A549 (cell line): ENCODE data around the gene AKAP11. TPM values are rescaled to one million over a fixed set of nuclear protein-coding genes. Genes with fewer than 3 reads are reported as not detected.

Experiments
- ATAC-seq, 2 experiments: fragments of 200-7000 bp in 1 of 2; fragments of >200 bp in 1 of 2; cut with Nextera tagmentation in 1 of 2; cut with Tn5 transposase in 1 of 2; 3 replicates each; pipeline versions ENCODE4 v1.8.0 to v1.9.1; 2018 to 2020; ENCODE audit warnings: mild to moderate bottlenecking in 1 of 2, moderate library complexity in 1 of 2
- CTCF ChIA-PET: fragments of 300-600 bp; sonication (Branson Sonifier 250); formaldehyde crosslinking; extraction: SDS; loops from one replicate; lab custom pipeline; 2021; ENCODE audit warnings: antibody characterized with exemption, inconsistent platforms; lab: Yijun Ruan, JAX
- POLR2A ChIA-PET: fragments of 350-600 bp; formaldehyde crosslinking; extraction: SDS; loops from one replicate; lab custom pipeline; 2021; ENCODE audit warnings: antibody characterized with exemption, inconsistent platforms; lab: Yijun Ruan, JAX
- DNase-seq, 2 experiments: peaks; one replicate each; pipeline versions ENCODE4 v3.0.0 to v3.0.0-alpha.2; 2011 to 2016; ENCODE audit warnings: low read depth in 1 of 2, low spot score in 1 of 2
- FAIRE-seq: peaks from 2 replicates; lab custom pipeline; 2011; peaks lifted over from hg19 to GRCh38; lab: Jason Lieb, UNC
- H3K27ac ChIP-seq, 2 experiments: fragments of >200 bp; sonication (Bioruptor Twin); formaldehyde crosslinking; 3 replicates each; pipeline ENCODE4 v1.5.1; 2016 to 2017
- H3K4me1 ChIP-seq: fragments of >200 bp; sonication (Bioruptor Twin); formaldehyde crosslinking; 3 replicates; pipeline ENCODE4 v1.6.1; 2016
- H3K4me2 ChIP-seq: fragments of >200 bp; sonication (Bioruptor Twin); formaldehyde crosslinking; 3 replicates; pipeline ENCODE4 v1.6.1; 2016
- H3K4me3 ChIP-seq: fragments of >200 bp; sonication (Bioruptor Twin); formaldehyde crosslinking; 3 replicates; pipeline ENCODE4 v1.5.1; 2016
- H3K9me3 ChIP-seq: fragments of >200 bp; sonication (Bioruptor Twin); formaldehyde crosslinking; 3 replicates; pipeline ENCODE4 v1.6.1; 2016
- CEBPB ChIP-seq, 2 experiments: fragments of >200 bp in 1 of 2; sonication (Bioruptor Twin) in 1 of 2; formaldehyde crosslinking in 1 of 2; IDR thresholded peaks; 2 replicates each; pipeline ENCODE4 v1.6.1; 2012 to 2016
- FOXS1 ChIP-seq: fragments of 250-450 bp; sonication (Bioruptor Pico); IDR thresholded peaks from 2 replicates; pipeline ENCODE4 v1.5.0; 2020; ENCODE audit warnings: mild to moderate bottlenecking, moderate library complexity
- GATA3 ChIP-seq: IDR thresholded peaks from 2 replicates; pipeline ENCODE4 v1.6.1; 2012; ENCODE audit warnings: borderline replicate concordance
- HDAC2 ChIP-seq: fragments of 200-600 bp; sonication (generic); IDR thresholded peaks from 2 replicates; pipeline ENCODE4 v1.6.1; 2016
- HES2 ChIP-seq: fragments of >200 bp; sonication (Bioruptor Twin); formaldehyde crosslinking; IDR thresholded peaks from 2 replicates; pipeline ENCODE4 v1.6.1; 2016
- HOXA7 ChIP-seq: fragments of 250-450 bp; sonication (Bioruptor Pico); IDR thresholded peaks from 2 replicates; pipeline ENCODE4 v1.5.0; 2020; ENCODE audit warnings: mild to moderate bottlenecking, moderate library complexity
- HOXB13 ChIP-seq: fragments of 250-450 bp; sonication (Bioruptor Pico); IDR thresholded peaks from 2 replicates; pipeline ENCODE4 v1.5.0; 2020; ENCODE audit warnings: low read depth, mild to moderate bottlenecking, moderate library complexity
- HOXB5 ChIP-seq: fragments of 250-450 bp; sonication (Bioruptor Pico); IDR thresholded peaks from 2 replicates; pipeline ENCODE4 v1.5.0; 2020; ENCODE audit warnings: mild to moderate bottlenecking, moderate library complexity
- JUNB ChIP-seq: fragments of >200 bp; sonication (Bioruptor Twin); formaldehyde crosslinking; IDR thresholded peaks from 2 replicates; pipeline ENCODE4 v1.6.1; 2016
- KDM5A ChIP-seq: fragments of 200-600 bp; sonication (generic); IDR thresholded peaks from 2 replicates; pipeline ENCODE4 v1.6.1; 2016; ENCODE audit warnings: antibody characterized with exemption, mild to moderate bottlenecking
- MAFK ChIP-seq: fragments of 450-650 bp; IDR thresholded peaks from 2 replicates; pipeline ENCODE4 v1.6.1; 2014; ENCODE audit not compliant: partially characterized antibody
- MAX ChIP-seq: IDR thresholded peaks from 2 replicates; pipeline ENCODE4 v1.6.1; 2012
- MYC ChIP-seq: IDR thresholded peaks from 2 replicates; pipeline ENCODE4 v1.6.1; 2012; ENCODE audit warnings: mild to moderate bottlenecking, inconsistent platforms, low read length, improper control_type of control experiment, borderline replicate concordance
- NFE2L2 ChIP-seq: fragments of 150-350 bp; conservative IDR thresholded peaks from 2 replicates; pipeline ENCODE4 v1.6.1; 2014; ENCODE audit warnings: low read length
- NR3C1 ChIP-seq: fragments of >200 bp; sonication (Bioruptor Twin); formaldehyde crosslinking; IDR thresholded peaks from 3 replicates; pipeline ENCODE4 v1.6.1; 2017
- PBX3 ChIP-seq: IDR thresholded peaks from 2 replicates; pipeline ENCODE4 v1.6.1; 2012
- RARB ChIP-seq: fragments of 250-450 bp; sonication (Bioruptor Pico); IDR thresholded peaks from 2 replicates; pipeline ENCODE4 v1.8.0; 2021; ENCODE audit warnings: mild to moderate bottlenecking, moderate library complexity
- RCOR1 ChIP-seq: fragments of 150-350 bp; IDR thresholded peaks from 2 replicates; pipeline ENCODE4 v1.6.1; 2014; ENCODE audit warnings: antibody characterized with exemption, low read length, low read depth
- RFX5 ChIP-seq: fragments of 450-650 bp; IDR thresholded peaks from 2 replicates; pipeline ENCODE4 v1.7.1; 2014; ENCODE audit warnings: antibody characterized with exemption, mild to moderate bottlenecking, moderate library complexity
- RNF2 ChIP-seq: fragments of 200-600 bp; sonication (generic); IDR thresholded peaks from 2 replicates; pipeline ENCODE4 v1.6.1; 2016; ENCODE audit warnings: low read depth, mild to moderate bottlenecking, antibody characterized with exemption, moderate library complexity, borderline replicate concordance
- SMC3 ChIP-seq: fragments of >200 bp; sonication (Bioruptor Twin); formaldehyde crosslinking; IDR thresholded peaks from 3 replicates; pipeline ENCODE4 v1.6.1; 2018; ENCODE audit warnings: inconsistent platforms
- TFCP2L1 ChIP-seq: fragments of 250-450 bp; sonication (Bioruptor Pico); IDR thresholded peaks from 2 replicates; pipeline ENCODE4 v1.5.0; 2021; ENCODE audit warnings: mild to moderate bottlenecking
- ZC3H11A ChIP-seq: fragments of 450-650 bp; IDR thresholded peaks from 2 replicates; pipeline ENCODE4 v1.6.1; 2014; ENCODE audit warnings: antibody characterized with exemption, mild to moderate bottlenecking
- WGBS: methylation state at CpG from one replicate; pipeline ENCODE4 v1.1.6; 2017; ENCODE audit errors: missing lambda C conversion rate; 5-methylcytosine and 5-hydroxymethylcytosine counted together
- polyA plus RNA-seq, 4 experiments: library from polyadenylated mRNA; depleted of rRNA in 3 of 4; stranded (reverse); fragments of >200 nt; fragmentation: RNase III in 1 of 4; extraction: RNeasy Plus Mini Kit Qiagen cat#74134 plus additional on column Dnase treatment in 1 of 4; gene quantifications; 2 replicates in 3 of 4; 3 replicates in 1 of 4; pipeline ENCODE4 v1.2.3, GENCODE V29; 2011 to 2017
- TF ChIP-seq, protein P1 (sequence below): fragments of >200 bp; sonication (Bioruptor Twin); formaldehyde crosslinking; IDR thresholded peaks from 3 replicates; pipeline ENCODE4 v1.6.1; 2016

The AKAP11 gene
- polyA plus RNA-seq, 2 of the 4 experiments (the other 2 are of a cell fraction): 7.2 to 21.3 TPM

DNA sequence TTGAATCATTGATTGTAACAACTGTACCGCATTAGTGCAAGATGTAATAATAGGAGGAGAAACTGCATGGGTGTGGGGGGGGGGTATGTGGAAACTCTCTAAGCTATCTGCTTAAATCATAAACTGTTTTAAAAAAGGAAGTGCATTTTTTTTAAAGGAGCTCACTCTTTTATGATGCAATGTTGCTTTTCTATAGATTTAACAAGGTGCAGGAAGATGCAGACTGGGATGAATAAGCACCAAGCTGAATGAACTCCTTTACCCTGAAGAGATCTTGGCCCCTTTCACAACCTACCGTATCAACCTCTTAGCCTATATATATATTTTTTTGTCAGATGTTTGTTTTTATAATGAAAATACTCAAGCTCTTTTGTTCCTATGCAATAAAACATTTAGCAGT lies 95.9 kb downstream of the AKAP11 start:
- Histone ChIP-seq H3K4me1 (no peaks in the 10 kb centered on the region), H3K9me3 (no peaks in the 10 kb centered on the region), H3K4me2 (no peak overlapping the region), H3K27ac (no peak overlapping the region), H3K4me3 (no peak overlapping the region)
- ATAC-seq (no peak), DNase-seq (no peak), FAIRE-seq (no peak)
- ChIA-PET POLR2A (no interaction called here), CTCF (no interaction called here)
- 75% methylated on average over 2 of the region's 2 CpGs for WGBS
- TF ChIP-seq MAFK (no peak), RARB (CRISPR knock-in tag) (no peak), FOXS1 (CRISPR knock-in tag) (no peak), HOXB13 (CRISPR knock-in tag) (no peak), HES2 (no peak), NFE2L2 (no peak), MAX (no peak), RCOR1 (no peak), CEBPB (IDR thresholded peaks at IDR 0.05) (no peak), MYC (no peak), PBX3 (no peak), JUNB (no peak), SMC3 (no peak), HOXA7 (CRISPR knock-in tag) (no peak), ZC3H11A (no peak), HDAC2 (no peak), RNF2 (no peak), KDM5A (no peak), GATA3 (no peak)

GRCh38 chr13:42369071-42369797 lies 97.3 kb downstream of the AKAP11 start:
- FAIRE-seq (no peak), DNase-seq (no peak), ATAC-seq (no peak)
- ChIA-PET POLR2A (no interaction called here), CTCF (no interaction called here)
- Histone ChIP-seq H3K27ac (no peak overlapping the region), H3K4me3 (no peak overlapping the region), H3K4me1 (no peaks in the 10 kb centered on the region), H3K4me2 (no peak overlapping the region), H3K9me3 (no peaks in the 10 kb centered on the region)
- WGBS: 54% methylated on average over 8 of the region's 8 CpGs
- TF ChIP-seq SMC3 (no peak), HOXB5 (CRISPR knock-in tag) (no peak)

DNA sequence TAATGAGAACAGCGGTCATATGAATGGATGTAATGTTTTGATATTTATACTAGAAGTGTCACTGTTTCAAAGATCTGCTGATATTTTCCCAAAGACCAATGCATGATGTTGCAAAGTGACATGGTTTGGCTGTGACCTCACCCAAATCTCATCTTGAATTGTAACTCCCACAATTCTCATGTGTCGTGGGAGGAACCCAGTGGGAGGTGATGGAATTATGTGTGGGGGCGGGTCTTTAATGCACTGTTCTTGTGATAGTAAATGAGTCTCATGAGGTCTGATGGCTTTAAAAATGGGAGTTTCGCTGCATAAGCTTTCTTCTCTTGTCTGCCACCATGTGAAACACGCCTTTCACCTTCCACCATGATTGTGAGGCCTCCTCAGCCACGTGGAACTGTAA lies 98.3 kb downstream of the AKAP11 start:
- FAIRE-seq: no peak
- WGBS: 41% methylated on average over 6 of the region's 6 CpGs

More for the DNA sequence above, 98.3 kb downstream of the AKAP11 start:
- no peaks in the 10 kb centered on the region for H3K4me1 ChIP-seq
- POLR2A ChIA-PET: no interaction called here
- no peak for DNase-seq
- TF ChIP-seq TFCP2L1 (CRISPR knock-in tag) (no peak), RFX5 (no peak), RCOR1 (no peak), NR3C1 (no peak)
- TF ChIP-seq, protein P1, sequence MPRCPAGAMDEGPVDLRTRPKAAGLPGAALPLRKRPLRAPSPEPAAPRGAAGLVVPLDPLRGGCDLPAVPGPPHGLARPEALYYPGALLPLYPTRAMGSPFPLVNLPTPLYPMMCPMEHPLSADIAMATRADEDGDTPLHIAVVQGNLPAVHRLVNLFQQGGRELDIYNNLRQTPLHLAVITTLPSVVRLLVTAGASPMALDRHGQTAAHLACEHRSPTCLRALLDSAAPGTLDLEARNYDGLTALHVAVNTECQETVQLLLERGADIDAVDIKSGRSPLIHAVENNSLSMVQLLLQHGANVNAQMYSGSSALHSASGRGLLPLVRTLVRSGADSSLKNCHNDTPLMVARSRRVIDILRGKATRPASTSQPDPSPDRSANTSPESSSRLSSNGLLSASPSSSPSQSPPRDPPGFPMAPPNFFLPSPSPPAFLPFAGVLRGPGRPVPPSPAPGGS: no peak
- TF ChIP-seq, all 56 proteins: peak for 0
- Histone ChIP-seq H3K27ac (no peak overlapping the region), H3K4me2 (no peak overlapping the region), H3K4me3 (no peak overlapping the region), H3K9me3 (no peaks in the 10 kb centered on the region)
- ATAC-seq: no peak
- CTCF ChIA-PET: no interaction called here

Other genes with a start within 250 kb of the AKAP11 start
- gene DGKH, start 223.5 kb upstream of the AKAP11 start, polyA plus RNA-seq (2011; rRNA removed): 6.3 and 6.7 TPM in 2 replicates
- gene DGKH, start 223.5 kb upstream of the AKAP11 start, polyA plus RNA-seq (2017; fragmentation: RNase III; extraction: RNeasy Plus Mini Kit Qiagen cat#74134 plus additional on column Dnase treatment): 3.6 to 4.4 TPM (median 3.8 TPM) in 3 replicates